Measurements from ENCODE around the gene CD79A. TPM values are rescaled to one million over a fixed set of nuclear protein-coding genes. Genes with fewer than 3 reads are reported as not detected.
"Not testable (repeated sequence)": the region's sequence is repeated elsewhere in the genome, so short reads cannot be mapped to it uniquely, and the experiment has no call there.

Gene CD79A
- total RNA-seq, 1 donor from 2014 or later = 2.7 TPM

GRCh38 chr19:41906916-41907680, 30.0 kb downstream of the CD79A start:
- Mint-ChIP-seq H3K9me3 (no peaks in the 10 kb centered on the region), H3K27ac (peak overlapping the region; percentile 71)
- no peak for DNase-seq (ENCODE audit: low spot score)

GRCh38 chr19:41907994-41908615, 31.0 kb downstream of the CD79A start:
- Mint-ChIP-seq H3K36me3 (ENCODE audit: low read depth) (peaks cover 41% of the 10 kb centered on the region), H3K4me3 (no peak overlapping the region), H3K9me3 (no peaks in the 10 kb centered on the region), H3K27me3 (ENCODE audit: insufficient read depth) (peaks cover 12% of the 10 kb centered on the region), H3K4me1 (ENCODE audit: low read depth) (peaks cover 23% of the 10 kb centered on the region), H3K27ac (no peak overlapping the region)
- intact Hi-C loops (cut with micrococcal nuclease) = no loop called here
- no peak for DNase-seq (ENCODE audit: low spot score)

More at GRCh38 chr19:41906916-41907680, 30.0 kb downstream of the CD79A start:
- Mint-ChIP-seq H3K4me1 (ENCODE audit: low read depth) (peaks cover 23% of the 10 kb centered on the region), H3K36me3 (ENCODE audit: low read depth) (peaks cover 49% of the 10 kb centered on the region), H3K4me3 (no peak overlapping the region), H3K27me3 (ENCODE audit: insufficient read depth) (peaks cover 6% of the 10 kb centered on the region)
- intact Hi-C loops (cut with micrococcal nuclease) = no loop called here

- Mint-ChIP-seq H3K4me3 (no peak overlapping the region), H3K27ac (no peak overlapping the region), H3K27me3 (ENCODE audit: insufficient read depth) (peaks cover 18% of the 10 kb centered on the region), H3K9me3 (no peaks in the 10 kb centered on the region), H3K36me3 (ENCODE audit: low read depth) (peaks cover 37% of the 10 kb centered on the region), H3K4me1 (ENCODE audit: low read depth) (peaks cover 23% of the 10 kb centered on the region)
- intact Hi-C loops (cut with micrococcal nuclease) = no loop called here
- no peak for DNase-seq (ENCODE audit: low spot score)
Observed at GRCh38 chr19:41908724-41909464, 31.8 kb downstream of the CD79A start.

GRCh38 chr19:41909706-41910105, 32.6 kb downstream of the CD79A start:
- H3K27me3 Mint-ChIP-seq (ENCODE audit: insufficient read depth) = peaks cover 23% of the 10 kb centered on the region
- intact Hi-C loops (cut with micrococcal nuclease) = no loop called here
- H3K9me3 Mint-ChIP-seq = no peaks in the 10 kb centered on the region
- no peak overlapping the region for H3K27ac Mint-ChIP-seq
- no peak for DNase-seq (ENCODE audit: low spot score)
- peaks cover 30% of the 10 kb centered on the region for H3K36me3 Mint-ChIP-seq (ENCODE audit: low read depth)
- peaks cover 16% of the 10 kb centered on the region for H3K4me1 Mint-ChIP-seq (ENCODE audit: low read depth)
- no peak overlapping the region for H3K4me3 Mint-ChIP-seq

GRCh38 chr19:41910240-41910991, 33.3 kb downstream of the CD79A start:
- intact Hi-C loops (cut with micrococcal nuclease) = no loop called here
- Mint-ChIP-seq H3K4me3 (no peak overlapping the region), H3K27ac (no peak overlapping the region), H3K4me1 (ENCODE audit: low read depth) (peaks cover 15% of the 10 kb centered on the region), H3K27me3 (ENCODE audit: insufficient read depth) (peaks cover 23% of the 10 kb centered on the region), H3K36me3 (ENCODE audit: low read depth) (peaks cover 25% of the 10 kb centered on the region), H3K9me3 (no peaks in the 10 kb centered on the region)
- DNase-seq (ENCODE audit: low spot score) = no peak

- H3K27ac Mint-ChIP-seq = peak overlapping the region; percentile 61
- peaks cover 23% of the 10 kb centered on the region for H3K27me3 Mint-ChIP-seq (ENCODE audit: insufficient read depth)
- peaks cover 15% of the 10 kb centered on the region for H3K4me1 Mint-ChIP-seq (ENCODE audit: low read depth)
- intact Hi-C loops (cut with micrococcal nuclease) = no loop called here
- no peaks in the 10 kb centered on the region for H3K9me3 Mint-ChIP-seq
- no peak overlapping the region for H3K4me3 Mint-ChIP-seq
- DNase-seq (ENCODE audit: low spot score) = no peak
- peaks cover 20% of the 10 kb centered on the region for H3K36me3 Mint-ChIP-seq (ENCODE audit: low read depth)
Observed at GRCh38 chr19:41910992-41911888, 34.2 kb downstream of the CD79A start.

GRCh38 chr19:41911889-41912731, 35.0 kb downstream of the CD79A start:
- Mint-ChIP-seq H3K4me1 (ENCODE audit: low read depth) (peaks cover 15% of the 10 kb centered on the region), H3K36me3 (ENCODE audit: low read depth) (peaks cover 16% of the 10 kb centered on the region), H3K27me3 (ENCODE audit: insufficient read depth) (peaks cover 23% of the 10 kb centered on the region), H3K9me3 (no peaks in the 10 kb centered on the region), H3K4me3 (no peak overlapping the region), H3K27ac (peak overlapping the region; percentile 61)
- intact Hi-C loops (cut with micrococcal nuclease) = no loop called here
- DNase-seq (ENCODE audit: low spot score) = no peak

GRCh38 chr19:41912899-41913537, 35.9 kb downstream of the CD79A start:
- no peak for DNase-seq (ENCODE audit: low spot score)
- no peaks in the 10 kb centered on the region for H3K9me3 Mint-ChIP-seq
- H3K4me1 Mint-ChIP-seq (ENCODE audit: low read depth) = peaks cover 15% of the 10 kb centered on the region
- intact Hi-C loops (cut with micrococcal nuclease) = no loop called here
- peaks cover 14% of the 10 kb centered on the region for H3K36me3 Mint-ChIP-seq (ENCODE audit: low read depth)
- peaks cover 23% of the 10 kb centered on the region for H3K27me3 Mint-ChIP-seq (ENCODE audit: insufficient read depth)
- no peak overlapping the region for H3K27ac Mint-ChIP-seq
- H3K4me3 Mint-ChIP-seq = no peak overlapping the region

- H3K4me1 Mint-ChIP-seq (ENCODE audit: low read depth) = peaks cover 15% of the 10 kb centered on the region
- DNase-seq (ENCODE audit: low spot score) = no peak
- intact Hi-C loops (cut with micrococcal nuclease) = loop anchor here (2.0 kb wide), 1 partner anchor 15 kb away; the partner anchor contains the start of gene ERFL
Observed at GRCh38 chr19:41913538-41914423, 36.7 kb downstream of the CD79A start.

GRCh38 chr19:41914424-41914834, 37.4 kb downstream of the CD79A start:
- intact Hi-C loops (cut with micrococcal nuclease) = loop anchor here (2.0 kb wide), 1 partner anchor 14 kb away; the partner anchor contains the start of gene ERFL

More at GRCh38 chr19:41913538-41914423, 36.7 kb downstream of the CD79A start:
- Mint-ChIP-seq H3K27me3 (ENCODE audit: insufficient read depth) (peaks cover 23% of the 10 kb centered on the region), H3K4me3 (no peak overlapping the region), H3K9me3 (no peaks in the 10 kb centered on the region), H3K27ac (peak overlapping the region; percentile 21), H3K36me3 (ENCODE audit: low read depth) (peaks cover 14% of the 10 kb centered on the region)

More at GRCh38 chr19:41914424-41914834, 37.4 kb downstream of the CD79A start:
- H3K9me3 Mint-ChIP-seq; H3K4me3 Mint-ChIP-seq; H3K27ac Mint-ChIP-seq; DNase-seq (ENCODE audit: low spot score): not testable (repeated sequence)
- peaks cover 15% of the 10 kb centered on the region for H3K4me1 Mint-ChIP-seq (ENCODE audit: low read depth)
- peaks cover 14% of the 10 kb centered on the region for H3K36me3 Mint-ChIP-seq (ENCODE audit: low read depth)
- peaks cover 23% of the 10 kb centered on the region for H3K27me3 Mint-ChIP-seq (ENCODE audit: insufficient read depth)
